ENCODE data around the gene C15orf39.
"Not testable (repeated sequence)": the region's sequence is repeated elsewhere in the genome, so short reads cannot be mapped to it uniquely, and the experiment has no call there.

DNA sequence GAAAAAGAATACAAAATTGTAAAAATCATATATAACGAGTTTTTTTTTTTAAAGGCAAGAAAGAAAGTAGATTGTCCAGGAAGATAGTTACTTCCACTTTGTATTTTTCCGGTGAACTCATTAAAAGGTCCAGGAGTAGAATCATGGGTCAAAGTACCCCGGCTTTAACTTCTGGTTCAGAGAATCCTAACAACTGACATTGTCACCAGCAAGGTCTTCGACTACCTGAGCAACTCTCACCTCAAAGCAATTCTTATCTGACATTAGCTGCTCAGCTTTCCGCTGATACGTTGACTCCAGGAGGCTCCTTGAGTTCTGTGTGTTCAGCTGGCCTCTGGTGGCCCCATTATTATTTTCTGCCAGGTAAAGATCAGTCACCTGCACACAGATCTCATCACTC is 47.3 kb downstream of the C15orf39 start:
- TF ChIP-seq POLR2A, POLR2AphosphoS5 (IDR thresholded peaks at IDR 0.05): not testable (repeated sequence)
- TF ChIP-seq, protein P1, sequence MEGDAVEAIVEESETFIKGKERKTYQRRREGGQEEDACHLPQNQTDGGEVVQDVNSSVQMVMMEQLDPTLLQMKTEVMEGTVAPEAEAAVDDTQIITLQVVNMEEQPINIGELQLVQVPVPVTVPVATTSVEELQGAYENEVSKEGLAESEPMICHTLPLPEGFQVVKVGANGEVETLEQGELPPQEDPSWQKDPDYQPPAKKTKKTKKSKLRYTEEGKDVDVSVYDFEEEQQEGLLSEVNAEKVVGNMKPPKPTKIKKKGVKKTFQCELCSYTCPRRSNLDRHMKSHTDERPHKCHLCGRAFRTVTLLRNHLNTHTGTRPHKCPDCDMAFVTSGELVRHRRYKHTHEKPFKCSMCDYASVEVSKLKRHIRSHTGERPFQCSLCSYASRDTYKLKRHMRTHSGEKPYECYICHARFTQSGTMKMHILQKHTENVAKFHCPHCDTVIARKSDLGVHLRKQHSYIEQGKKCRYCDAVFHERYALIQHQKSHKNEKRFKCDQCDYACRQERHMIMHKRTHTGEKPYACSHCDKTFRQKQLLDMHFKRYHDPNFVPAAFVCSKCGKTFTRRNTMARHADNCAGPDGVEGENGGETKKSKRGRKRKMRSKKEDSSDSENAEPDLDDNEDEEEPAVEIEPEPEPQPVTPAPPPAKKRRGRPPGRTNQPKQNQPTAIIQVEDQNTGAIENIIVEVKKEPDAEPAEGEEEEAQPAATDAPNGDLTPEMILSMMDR (IDR thresholded peaks at IDR 0.05) = not testable (repeated sequence)

Data from prostate gland (tissue), 2 donors.